Measurements from ENCODE around the gene NOP9. TPM values are rescaled to one million over a fixed set of nuclear protein-coding genes. Genes with fewer than 3 reads are reported as not detected.

Gene NOP9
- total RNA-seq, 1 donor from 2014 or later: 14.8 TPM

GRCh38 chr14:24334431-24335291, 35.0 kb downstream of the NOP9 start, which contains the start of gene ADCY4:
TSS of gene ADCY4 (minus strand) at chr14:24335071. CDS start at chr14:24334652, 419 bp downstream.
- peaks cover 12% of the 10 kb centered on the region for H4K20me1 ChIP-seq (ENCODE audit: low read depth)

GRCh38 chr14:24335461-24336171, 36.0 kb downstream of the NOP9 start:
- peaks cover 86% of the 10 kb centered on the region for H3K27me3 Mint-ChIP-seq (ENCODE audit: insufficient read depth, low read depth)
- Histone ChIP-seq H3K9me3 (ENCODE audit: low read depth) (no peaks in the 10 kb centered on the region), H4K20me1 (ENCODE audit: low read depth) (peaks cover 12% of the 10 kb centered on the region), H2AFZ (replicated peaks) (no peak overlapping the region), H3K4me2 (no peak overlapping the region), H3K36me3 (no peaks in the 10 kb centered on the region), H3K27me3 (peaks cover 100% of the 10 kb centered on the region), H3K9ac (no peak overlapping the region), H3F3A (ENCODE audit: low read depth) (peaks cover 22% of the 10 kb centered on the region), H3K27ac (no peak overlapping the region), H3K4me1 (peaks cover 11% of the 10 kb centered on the region), H3K79me2 (ENCODE audit: low read depth) (no peaks in the 10 kb centered on the region), H3K4me3 (no peak overlapping the region)
- no peak for DNase-seq (ENCODE audit: low spot score)
- H3K4me3 Mint-ChIP-seq: peak overlapping the region; percentile 75
- H3K9me3 Mint-ChIP-seq: peaks cover 8% of the 10 kb centered on the region
- H3K27ac Mint-ChIP-seq: no peak overlapping the region
- H3K4me1 Mint-ChIP-seq: peaks cover 14% of the 10 kb centered on the region
- TF ChIP-seq EZH2phosphoT487 (IDR thresholded peaks at IDR 0.05) (no peak), EZH2 (IDR thresholded peaks at IDR 0.05) (no peak)
- TF ChIP-seq, protein P1, sequence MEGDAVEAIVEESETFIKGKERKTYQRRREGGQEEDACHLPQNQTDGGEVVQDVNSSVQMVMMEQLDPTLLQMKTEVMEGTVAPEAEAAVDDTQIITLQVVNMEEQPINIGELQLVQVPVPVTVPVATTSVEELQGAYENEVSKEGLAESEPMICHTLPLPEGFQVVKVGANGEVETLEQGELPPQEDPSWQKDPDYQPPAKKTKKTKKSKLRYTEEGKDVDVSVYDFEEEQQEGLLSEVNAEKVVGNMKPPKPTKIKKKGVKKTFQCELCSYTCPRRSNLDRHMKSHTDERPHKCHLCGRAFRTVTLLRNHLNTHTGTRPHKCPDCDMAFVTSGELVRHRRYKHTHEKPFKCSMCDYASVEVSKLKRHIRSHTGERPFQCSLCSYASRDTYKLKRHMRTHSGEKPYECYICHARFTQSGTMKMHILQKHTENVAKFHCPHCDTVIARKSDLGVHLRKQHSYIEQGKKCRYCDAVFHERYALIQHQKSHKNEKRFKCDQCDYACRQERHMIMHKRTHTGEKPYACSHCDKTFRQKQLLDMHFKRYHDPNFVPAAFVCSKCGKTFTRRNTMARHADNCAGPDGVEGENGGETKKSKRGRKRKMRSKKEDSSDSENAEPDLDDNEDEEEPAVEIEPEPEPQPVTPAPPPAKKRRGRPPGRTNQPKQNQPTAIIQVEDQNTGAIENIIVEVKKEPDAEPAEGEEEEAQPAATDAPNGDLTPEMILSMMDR (IDR thresholded peaks at IDR 0.05): no peak
- no peaks in the 10 kb centered on the region for H3K36me3 Mint-ChIP-seq

More at GRCh38 chr14:24334431-24335291, 35.0 kb downstream of the NOP9 start, which contains the start of gene ADCY4:
- H3K36me3 ChIP-seq: no peaks in the 10 kb centered on the region
- peaks cover 9% of the 10 kb centered on the region for H3K4me1 ChIP-seq
- no peak within 1 kb of the TSS for H3K27ac Mint-ChIP-seq
- H3K27me3 ChIP-seq: peaks cover 100% of the 10 kb centered on the region
- peaks cover 8% of the 10 kb centered on the region for H3K9me3 Mint-ChIP-seq
- H3K9me3 ChIP-seq (ENCODE audit: low read depth): no peaks in the 10 kb centered on the region
- H3K4me3 ChIP-seq: peak within 1 kb of the TSS; percentile 49
- H3F3A ChIP-seq (ENCODE audit: low read depth): peaks cover 22% of the 10 kb centered on the region
- no peak within 1 kb of the TSS for H3K9ac ChIP-seq
- peaks cover 14% of the 10 kb centered on the region for H3K4me1 Mint-ChIP-seq
- peak within 1 kb of the TSS; percentile 82 for H3K4me2 ChIP-seq
- peak; percentile 51 for DNase-seq (ENCODE audit: low spot score)
- peaks cover 79% of the 10 kb centered on the region for H3K27me3 Mint-ChIP-seq (ENCODE audit: insufficient read depth, low read depth)
- peak within 1 kb of the TSS; percentile 77 for H3K4me3 Mint-ChIP-seq
- TF ChIP-seq, protein P1 (IDR thresholded peaks at IDR 0.05): no peak
- TF ChIP-seq EZH2 (IDR thresholded peaks at IDR 0.05) (peak; percentile 93), EZH2phosphoT487 (IDR thresholded peaks at IDR 0.05) (peak; percentile 89)
- H3K27ac ChIP-seq: no peak within 1 kb of the TSS
- no peaks in the 10 kb centered on the region for H3K36me3 Mint-ChIP-seq
- H2AFZ ChIP-seq (replicated peaks): peak within 1 kb of the TSS; percentile 92
- H3K79me2 ChIP-seq (ENCODE audit: low read depth): no peaks in the 10 kb centered on the region

DNA sequence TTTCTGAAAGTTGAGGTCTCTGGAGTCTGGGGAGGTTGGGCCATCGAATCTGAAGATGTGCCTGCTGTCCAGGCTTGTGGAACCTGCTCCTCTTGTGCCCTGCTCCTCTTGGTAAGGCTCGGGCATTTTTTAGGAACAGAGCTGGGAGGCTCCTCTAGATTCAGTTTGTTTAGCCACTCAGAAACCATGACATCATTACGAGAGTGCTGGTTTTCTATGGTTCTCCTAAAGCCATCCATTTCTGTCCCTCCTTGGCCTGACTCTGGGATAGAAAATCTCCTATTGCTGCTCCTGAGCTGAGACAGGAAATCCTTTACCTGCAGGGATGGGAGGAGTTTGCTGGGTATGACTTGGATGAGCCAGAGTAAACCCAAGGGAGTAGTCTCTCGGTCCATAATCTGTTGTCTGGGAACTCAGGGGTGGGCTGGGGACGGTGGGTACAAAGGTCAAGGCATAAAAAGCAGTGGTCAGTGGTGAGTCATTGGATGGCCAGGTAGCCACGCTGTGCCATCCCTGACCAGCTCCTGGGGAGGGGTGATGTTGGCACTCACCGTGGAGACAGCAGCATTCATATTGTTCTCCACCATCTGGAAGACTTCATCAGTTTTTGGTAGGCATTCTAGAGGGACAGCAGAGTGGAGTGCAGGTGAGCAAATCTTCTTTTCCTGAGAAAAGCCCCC, 37.6 kb downstream of the NOP9 start:
- Histone ChIP-seq H3K79me2 (ENCODE audit: low read depth) (no peaks in the 10 kb centered on the region), H3F3A (ENCODE audit: low read depth) (peaks cover 12% of the 10 kb centered on the region), H3K4me2 (no peak overlapping the region), H3K4me3 (no peak overlapping the region), H3K27me3 (peaks cover 100% of the 10 kb centered on the region), H3K9ac (no peak overlapping the region), H3K36me3 (no peaks in the 10 kb centered on the region), H3K9me3 (ENCODE audit: low read depth) (no peaks in the 10 kb centered on the region), H3K4me1 (peaks cover 11% of the 10 kb centered on the region), H2AFZ (replicated peaks) (no peak overlapping the region), H4K20me1 (ENCODE audit: low read depth) (peaks cover 12% of the 10 kb centered on the region), H3K27ac (no peak overlapping the region)
- no peak for DNase-seq (ENCODE audit: low spot score)
- TF ChIP-seq, protein P1 (IDR thresholded peaks at IDR 0.05): no peak
- TF ChIP-seq EZH2 (IDR thresholded peaks at IDR 0.05) (no peak), EZH2phosphoT487 (IDR thresholded peaks at IDR 0.05) (no peak)
- Mint-ChIP-seq H3K27ac (peak overlapping the region; percentile 63), H3K9me3 (peaks cover 8% of the 10 kb centered on the region), H3K4me1 (peaks cover 11% of the 10 kb centered on the region), H3K4me3 (no peak overlapping the region), H3K27me3 (ENCODE audit: insufficient read depth, low read depth) (peaks cover 88% of the 10 kb centered on the region), H3K36me3 (no peaks in the 10 kb centered on the region)
